Transverse colon (tissue), 4 donors: ENCODE results near the gene PAFAH1B2. TPM values are rescaled to one million over a fixed set of nuclear protein-coding genes. Genes with fewer than 3 reads are reported as not detected.

Experiments
- DNase-seq: peaks from one replicate; pipeline ENCODE4 v3.0.0-alpha.2; 2019
- H3K27ac ChIP-seq, 4 donors: fragments of 200-600 bp; sonication (generic); 2 replicates each; pipeline ENCODE4 v1.5.1; 2016 to 2018; ENCODE audit warnings: inconsistent platforms in 4 of 4
- H3K27me3 ChIP-seq: fragments of 200-600 bp; sonication (generic); 2 replicates; pipeline ENCODE4 v1.5.1; 2017; ENCODE audit warnings: inconsistent platforms
- H3K36me3 ChIP-seq, 4 donors: fragments of 200-600 bp; sonication (generic); 2 replicates each; pipeline ENCODE4 v1.5.1; 2017 to 2019; ENCODE audit warnings: inconsistent platforms in 4 of 4
- H3K4me1 ChIP-seq, 4 donors: fragments of 200-600 bp; sonication (generic); 2 replicates each; pipeline ENCODE4 v1.5.1; 2017 to 2020; ENCODE audit warnings: inconsistent platforms in 4 of 4
- H3K4me3 ChIP-seq, 4 donors: fragments of 200-600 bp; sonication (generic); 1 replicate in 1 of 4; 2 replicates in 3 of 4; pipeline versions ENCODE4 v1.5.1 to v1.6.1; 2017 to 2019; ENCODE audit warnings: inconsistent platforms in 4 of 4
- H3K9me3 ChIP-seq, 2 donors: fragments of 200-600 bp; sonication (generic); 2 replicates each; pipeline ENCODE4 v1.5.1; 2017 to 2019; ENCODE audit warnings: inconsistent platforms in 2 of 2
- CTCF ChIP-seq, 5 experiments: fragments of 200-600 bp in 3 of 5; fragments of 450-650 bp in 2 of 5; sonication (generic) in 3 of 5; IDR thresholded peaks; 1 replicate in 2 of 5; 2 replicates in 3 of 5; pipeline ENCODE4 v1.5.1; 2016 to 2017; ENCODE audit warnings: antibody characterized with exemption in 5 of 5, inconsistent platforms in 3 of 5, mild to moderate bottlenecking in 2 of 5, moderate library complexity in 1 of 5
- EP300 ChIP-seq: sonication (generic); formaldehyde crosslinking; IDR thresholded peaks from one replicate; pipeline ENCODE4 v1.6.1; 2017; ENCODE audit warnings: antibody characterized with exemption, low read depth
- POLR2A ChIP-seq: fragments of 450-650 bp; IDR thresholded peaks from one replicate; pipeline ENCODE4 v1.6.1; 2016; ENCODE audit warnings: antibody characterized with exemption, mild to moderate bottlenecking, moderate library complexity
- POLR2AphosphoS5 ChIP-seq, 3 donors: sonication (generic); formaldehyde crosslinking; IDR thresholded peaks; one replicate each; pipeline ENCODE4 v1.6.1; 2016; ENCODE audit warnings: antibody characterized with exemption in 3 of 3
- WGBS, 2 donors: methylation state at CpG; one replicate each; pipeline ENCODE4 v1.1.5; 2018; ENCODE audit warnings: low coverage in 1 of 2; 5-methylcytosine and 5-hydroxymethylcytosine counted together
- in situ Hi-C, 4 donors: fragments of 200-750 bp; cut with MboI; loops; one replicate each; pipeline versions ENCODE4 v1.15.0 to v1.15.1; 2017; ENCODE audit warnings: low sequenced_read_pairs in 3 of 4, low pct_ligation_motif_present in 1 of 4, low pct_unique_long_range_greater_than_20kb in 1 of 4
- intact Hi-C: fragments of 100-400 bp; cut with DNase I; formaldehyde crosslinking; loops from one replicate; pipeline ENCODE4 v1.15.1; 2023; ENCODE audit warnings: low total_unique reads
- total RNA-seq, 4 donors: library from RNA; depleted of rRNA; stranded (reverse); fragments of >200 nt; gene quantifications; one replicate each; pipeline ENCODE4 v1.1.0, GENCODE V29; 2016

PAFAH1B2 gene
- total RNA-seq, 4 donors from 2014 or later = 18.1 to 90.8 (median 78.3) TPM

DNA sequence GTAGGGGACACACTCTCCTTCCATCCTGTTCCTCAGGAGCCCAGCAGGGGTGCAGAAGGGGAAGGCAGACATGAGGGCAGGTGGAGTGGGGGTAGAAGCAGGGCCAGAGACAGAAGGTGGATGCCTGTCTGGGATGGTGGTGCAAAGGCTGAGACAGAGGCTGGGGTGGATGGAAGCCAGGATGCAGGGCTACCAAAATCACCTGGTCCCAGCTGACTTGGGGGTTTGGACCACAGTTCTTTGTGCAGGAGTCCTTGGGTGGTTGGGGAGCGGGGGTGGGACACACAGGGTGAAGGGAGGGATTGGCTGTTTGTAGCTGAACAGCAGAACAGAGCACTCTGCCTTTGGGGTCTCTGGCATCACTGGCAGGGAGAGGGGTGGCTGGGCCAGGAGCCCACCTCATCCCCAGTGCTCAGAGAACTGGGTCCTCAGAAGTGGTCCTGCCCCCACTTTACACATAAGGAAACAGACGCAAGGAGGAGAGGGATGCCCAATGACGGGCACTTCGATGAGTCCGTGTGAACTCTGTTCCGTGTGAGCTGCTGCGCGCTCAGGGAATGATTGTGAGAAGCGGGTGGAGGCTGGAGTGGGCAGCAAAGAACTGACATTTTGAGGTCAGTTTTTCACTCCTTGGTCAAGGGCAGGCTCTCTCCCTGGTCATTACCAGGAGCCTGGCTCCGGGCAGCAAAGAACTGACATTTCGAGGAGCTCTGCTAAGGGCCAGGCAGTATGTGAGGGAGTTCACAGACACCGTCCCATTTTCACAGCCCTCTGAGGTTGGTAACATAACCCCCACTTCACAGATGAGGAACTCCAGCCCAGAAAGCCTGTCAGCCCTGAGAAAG, 56.9 kb downstream of the PAFAH1B2 start:
- WGBS, 2 donors = 84% methylated on average over 12 of the region's 12 CpGs; no CpG with 5 or more reads in 1 of the 2 donors
- in situ Hi-C loops = no loop called here
- Histone ChIP-seq H3K9me3 (no peaks in the 10 kb centered on the region), H3K27ac (peak overlapping the region; percentile 84 to 96 (median 88)), H3K4me3 (peak overlapping the region; percentile 34 to 55 (median 45)), H3K27me3 (no peaks in the 10 kb centered on the region), H3K36me3 (peaks cover 0 to 10% (median 0%) of the 10 kb centered on the region in 4 donors), H3K4me1 (peaks cover 11 to 51% (median 22%) of the 10 kb centered on the region in 4 donors)
- no peak for TF ChIP-seq EP300
- DNase-seq = no peak
- intact Hi-C loops = no loop called here

GRCh38 chr11:117201658-117202305, 57.7 kb downstream of the PAFAH1B2 start:
- no peak for DNase-seq
- in situ Hi-C loops (no loop called here), intact Hi-C loops (no loop called here)
- TF ChIP-seq POLR2AphosphoS5 (IDR thresholded peaks at IDR 0.05) (peak in 1 of 3 donors; percentile 19), POLR2A (no peak)
- Histone ChIP-seq H3K4me3 (peak overlapping the region; percentile 34 to 55 (median 45)), H3K4me1 (peaks cover 11 to 51% (median 21%) of the 10 kb centered on the region in 4 donors), H3K36me3 (peaks cover 0 to 10% (median 0%) of the 10 kb centered on the region in 4 donors), H3K27ac (peak overlapping the region; percentile 84 to 96 (median 88)), H3K27me3 (no peaks in the 10 kb centered on the region), H3K9me3 (no peaks in the 10 kb centered on the region)
- 56% methylated on average over 14 of the region's 14 CpGs; no CpG with 5 or more reads in 1 of the 2 donors for WGBS, 2 donors

GRCh38 chr11:117202386-117203068, 58.4 kb downstream of the PAFAH1B2 start:
- H3K36me3 ChIP-seq = peaks cover 0 to 10% (median 0%) of the 10 kb centered on the region in 4 donors
- in situ Hi-C loops = no loop called here
- H3K4me3 ChIP-seq = peak overlapping the region; percentile 34 to 55 (median 45)

GRCh38 chr11:117203069-117203407, 59.0 kb downstream of the PAFAH1B2 start:
- Histone ChIP-seq H3K27ac (peak overlapping the region; percentile 84 to 96 (median 88)), H3K9me3 (no peaks in the 10 kb centered on the region), H3K4me3 (peak overlapping the region in 3 of 4 donors; percentile 34 to 47 (median 43)), H3K36me3 (peaks cover 0 to 10% (median 0%) of the 10 kb centered on the region in 4 donors), H3K27me3 (no peaks in the 10 kb centered on the region), H3K4me1 (peaks cover 7 to 38% (median 10%) of the 10 kb centered on the region in 4 donors)
- intact Hi-C loops = no loop called here
- no peak for DNase-seq
- in situ Hi-C loops = no loop called here
- 71% methylated on average over 10 of the region's 10 CpGs; no CpG with 5 or more reads in 1 of the 2 donors for WGBS, 2 donors
- TF ChIP-seq POLR2AphosphoS5 (IDR thresholded peaks at IDR 0.05) (peak in 2 of 3 donors; percentile 10 to 38), POLR2A (no peak), CTCF (IDR thresholded peaks at IDR 0.05) (no peak)

More at GRCh38 chr11:117202386-117203068, 58.4 kb downstream of the PAFAH1B2 start:
- 69% methylated on average over 7 of the region's 7 CpGs; no CpG with 5 or more reads in 1 of the 2 donors for WGBS, 2 donors
- peaks cover 10 to 43% (median 15%) of the 10 kb centered on the region in 4 donors for H3K4me1 ChIP-seq
- intact Hi-C loops = no loop called here
- peak overlapping the region; percentile 84 to 96 (median 88) for H3K27ac ChIP-seq
- DNase-seq = no peak
- H3K27me3 ChIP-seq = no peaks in the 10 kb centered on the region
- TF ChIP-seq POLR2A (no peak), POLR2AphosphoS5 (IDR thresholded peaks at IDR 0.05) (peak in 1 of 3 donors; percentile 47)
- no peaks in the 10 kb centered on the region for H3K9me3 ChIP-seq

GRCh38 chr11:117204283-117205080, 60.4 kb downstream of the PAFAH1B2 start:
- Histone ChIP-seq H3K4me3 (peak overlapping the region in 2 of 4 donors; percentile 43 to 47), H3K36me3 (peaks cover 0 to 10% (median 0%) of the 10 kb centered on the region in 4 donors), H3K9me3 (no peaks in the 10 kb centered on the region), H3K27ac (peak overlapping the region; percentile 84 to 96 (median 88)), H3K4me1 (peaks cover 0 to 29% (median 0%) of the 10 kb centered on the region in 4 donors), H3K27me3 (no peaks in the 10 kb centered on the region)
- intact Hi-C loops (loop anchor here (5.0 kb wide), 1 partner anchor 72 kb away; no protein-coding TSS in a partner anchor), in situ Hi-C loops (no loop called here)
- WGBS, 2 donors = 70 to 100% methylated on average over 1 to 15 of the region's 17 CpGs
- no peak for DNase-seq
- peak in 2 of 3 donors; percentile 20 to 35 for TF ChIP-seq POLR2AphosphoS5 (IDR thresholded peaks at IDR 0.05)
- TF ChIP-seq EP300 = no peak
- TF ChIP-seq CTCF (IDR thresholded peaks at IDR 0.05) = no peak
- no peak for TF ChIP-seq POLR2A
